GM19324 (cell line): ENCODE results near the gene CIRBP.

ENCODE experiments used
- ATAC-seq: cut with Tn5 transposase; IDR thresholded peaks from one replicate; pipeline ENCODE4 v1.9.1; 2021; ENCODE audit warnings: mild to moderate bottlenecking, moderate library complexity; ENCODE audit not compliant: unreplicated experiment, low FRiP score

CIRBP gene

DNA sequence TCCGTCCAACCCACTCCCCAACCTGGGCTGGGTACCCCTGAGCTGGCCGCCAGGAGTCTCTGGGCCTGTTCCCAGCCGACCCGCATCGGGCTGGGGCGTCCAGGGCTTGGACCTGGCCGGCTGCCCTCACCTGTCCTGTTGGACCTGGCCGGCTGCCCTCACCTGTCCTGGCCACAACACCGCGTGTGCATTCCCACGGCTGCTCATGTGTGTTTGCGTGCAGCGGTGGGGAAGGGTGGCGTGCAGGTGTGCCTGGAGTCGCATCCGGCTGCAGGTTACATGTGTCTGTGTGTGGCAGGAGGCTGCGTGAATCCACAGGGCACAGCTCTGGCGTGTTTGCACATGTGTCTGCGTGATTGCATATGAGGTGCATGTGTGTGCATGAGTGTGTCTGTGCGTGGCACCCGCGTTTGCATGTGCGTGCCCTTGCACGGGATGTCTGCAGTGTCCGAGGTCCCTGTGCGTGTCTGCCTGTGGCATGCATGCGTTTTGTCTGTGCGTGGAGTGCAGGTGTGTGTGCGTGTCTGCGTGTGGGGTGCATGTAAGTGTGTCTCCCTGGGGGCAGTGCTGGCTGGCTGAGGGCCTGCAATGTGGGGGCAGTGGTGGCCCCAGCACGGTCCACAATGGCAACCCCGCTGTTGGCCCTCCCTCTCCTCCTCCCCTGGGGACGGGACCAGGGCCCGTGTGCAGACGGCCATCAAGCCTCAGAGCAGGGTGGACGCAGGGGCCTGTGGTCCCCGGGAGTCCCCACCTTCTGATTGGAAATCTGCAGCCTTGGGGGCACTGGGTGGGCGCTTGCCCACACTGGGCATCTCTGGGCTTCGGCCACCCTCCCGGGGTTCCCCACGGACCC lies 19.9 kb downstream of the CIRBP start:
- ATAC-seq = no peak

DNA sequence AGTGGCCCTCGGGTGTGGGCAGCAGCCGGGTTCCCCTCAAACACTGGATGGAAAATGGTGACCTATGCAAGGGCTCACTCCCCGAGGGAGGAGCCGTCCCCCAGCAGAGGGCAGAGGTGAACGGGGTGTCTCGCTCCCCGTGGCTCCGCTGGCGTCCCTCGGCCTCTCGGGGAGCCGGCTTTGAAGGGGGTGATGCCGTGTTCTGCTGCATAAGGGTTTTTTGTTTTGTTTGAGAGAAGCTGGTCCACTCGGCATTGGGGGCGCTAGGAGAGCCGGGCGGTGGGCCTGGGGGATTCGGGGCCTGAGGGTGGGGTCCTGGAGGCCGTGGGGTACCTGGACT lies 20.5 kb downstream of the CIRBP start:
- ATAC-seq = no peak

DNA sequence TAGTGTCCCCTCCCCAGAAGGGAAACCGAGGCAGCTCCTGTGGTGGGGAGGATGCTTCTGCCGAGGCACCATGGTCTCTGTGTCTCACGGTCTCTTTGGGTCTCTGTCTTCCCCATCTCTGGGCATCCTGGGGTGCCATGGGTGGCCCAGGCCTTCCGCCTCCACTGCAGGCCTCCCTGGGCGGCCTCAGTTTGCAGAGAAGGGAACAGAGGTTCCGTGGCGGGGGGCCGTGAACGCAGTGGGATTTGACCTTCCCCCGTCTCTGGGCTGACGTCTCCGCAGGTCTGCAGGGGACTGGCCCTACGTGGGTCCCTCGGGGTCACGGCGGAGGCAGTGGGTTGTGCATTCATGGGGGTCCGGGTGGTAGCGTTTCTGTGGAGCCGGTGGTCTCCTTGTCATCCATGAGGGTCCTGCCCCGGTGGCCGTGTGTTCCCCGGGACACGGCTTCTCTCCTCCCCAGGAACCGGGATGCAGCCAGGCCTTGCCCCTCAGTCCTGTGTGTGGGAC lies 21.1 kb downstream of the CIRBP start:
- no peak for ATAC-seq

DNA sequence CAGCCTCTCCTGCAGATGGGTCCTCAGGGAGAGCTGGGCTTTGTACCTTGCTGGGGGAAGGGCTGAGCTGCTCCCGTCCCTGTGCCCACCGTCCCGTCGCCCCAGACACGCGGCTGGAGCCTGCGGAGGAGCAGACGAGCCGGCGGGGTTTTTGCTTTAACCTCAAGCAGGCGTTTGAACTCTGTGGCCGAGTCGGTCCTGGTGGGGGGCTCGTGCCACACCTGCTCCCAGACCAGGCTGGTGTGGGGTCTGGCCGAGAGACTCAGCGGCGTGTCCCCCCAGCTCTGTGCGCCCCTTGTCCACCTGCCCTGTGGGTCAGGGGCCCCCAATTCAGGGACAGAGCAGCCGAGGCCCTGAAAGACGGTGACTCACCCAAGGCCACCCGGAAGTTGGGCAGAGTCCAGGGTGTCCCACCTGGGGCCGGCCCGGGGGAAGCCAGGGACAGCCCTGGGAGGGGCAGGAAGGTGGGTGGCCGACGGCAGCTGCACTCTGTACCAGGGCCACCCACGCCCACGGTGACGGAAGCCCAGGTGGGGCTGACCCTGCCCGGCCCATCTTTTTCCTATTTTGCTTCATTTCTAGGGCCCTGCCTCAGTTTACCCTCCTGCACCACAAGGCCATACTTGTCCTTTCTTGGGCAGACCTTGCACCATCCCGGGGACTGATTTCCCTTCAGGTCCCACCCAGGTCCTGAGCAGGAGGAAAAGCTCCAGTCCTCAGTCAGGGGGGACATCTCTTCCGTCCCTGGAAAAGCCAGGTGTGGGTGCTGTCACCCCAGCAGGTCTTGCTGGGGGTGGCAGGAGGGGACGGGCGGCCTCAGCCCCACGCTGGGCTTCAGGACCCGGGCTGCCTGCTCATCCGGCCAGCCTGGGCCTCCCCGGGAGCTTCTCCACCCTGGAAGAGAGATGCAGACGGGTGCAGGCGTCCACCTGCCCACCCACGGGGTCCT lies 21.8 kb downstream of the CIRBP start:
- ATAC-seq = no peak

DNA sequence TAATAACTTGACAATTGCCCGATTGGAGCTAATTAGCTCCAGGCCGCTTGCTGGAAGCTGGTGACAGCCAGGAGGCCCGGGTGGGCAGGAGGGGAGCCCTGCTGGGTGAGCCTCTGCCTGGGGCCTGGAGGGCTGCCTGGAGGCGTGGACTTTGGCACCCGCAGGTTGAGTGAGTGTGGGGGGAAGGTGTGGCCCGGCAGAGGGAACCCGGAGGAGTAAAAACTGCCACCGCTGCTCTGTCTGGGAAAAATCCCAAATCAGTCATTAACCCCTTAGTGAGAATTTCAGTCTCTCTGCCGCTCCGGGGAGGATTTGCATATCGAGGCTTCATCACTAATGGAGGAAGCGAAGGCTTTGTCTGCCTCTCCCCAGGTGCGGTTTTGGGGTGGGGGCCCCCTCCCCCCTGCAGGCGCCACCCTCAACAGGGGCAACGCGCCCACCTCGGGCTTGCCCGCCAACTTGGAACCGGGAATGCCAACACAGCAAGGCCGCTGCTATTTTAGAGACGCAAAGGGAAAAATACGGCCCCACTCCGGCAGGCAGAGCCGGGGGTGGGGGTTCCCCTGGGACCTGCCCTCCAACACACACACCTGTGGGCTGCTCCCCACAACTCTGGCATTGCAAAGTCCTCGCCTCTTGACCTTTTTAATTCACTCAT lies 22.8 kb downstream of the CIRBP start:
- no peak for ATAC-seq

DNA sequence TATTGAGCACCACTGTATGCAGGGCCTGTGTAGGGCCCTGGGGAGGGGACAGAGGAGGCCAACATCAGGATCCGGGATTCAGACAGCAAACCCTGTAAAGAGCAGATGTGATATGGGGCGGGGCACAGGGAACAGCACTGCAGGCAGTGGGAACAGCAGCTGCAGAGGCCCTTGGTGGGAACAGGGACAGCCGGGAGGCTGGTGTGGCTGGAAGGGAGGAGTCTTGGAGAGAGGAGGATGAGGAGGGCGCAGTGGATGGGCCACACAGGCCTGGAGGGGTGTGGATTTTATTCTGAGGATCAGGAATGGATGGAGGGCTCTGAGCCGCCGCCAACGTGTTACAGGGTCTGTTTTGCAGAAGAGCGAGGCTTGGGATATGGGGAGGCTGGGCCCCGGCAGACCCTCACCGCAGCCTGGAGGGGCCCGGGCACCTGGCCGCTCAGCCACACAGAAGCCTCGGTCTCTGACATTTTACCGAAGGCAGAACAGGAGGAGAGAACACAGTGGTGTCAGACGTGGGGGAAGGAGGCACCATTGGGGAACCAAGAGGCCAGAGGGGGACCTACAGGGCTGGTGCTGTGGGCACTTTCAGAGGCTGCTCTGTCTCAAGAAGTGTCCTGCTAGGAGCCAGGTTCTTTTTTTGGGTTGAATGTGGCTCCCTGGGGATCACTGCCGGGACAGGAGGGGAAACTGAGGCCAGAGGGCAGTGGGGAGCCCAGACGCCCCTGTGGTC lies 23.5 kb downstream of the CIRBP start:
- ATAC-seq = no peak

DNA sequence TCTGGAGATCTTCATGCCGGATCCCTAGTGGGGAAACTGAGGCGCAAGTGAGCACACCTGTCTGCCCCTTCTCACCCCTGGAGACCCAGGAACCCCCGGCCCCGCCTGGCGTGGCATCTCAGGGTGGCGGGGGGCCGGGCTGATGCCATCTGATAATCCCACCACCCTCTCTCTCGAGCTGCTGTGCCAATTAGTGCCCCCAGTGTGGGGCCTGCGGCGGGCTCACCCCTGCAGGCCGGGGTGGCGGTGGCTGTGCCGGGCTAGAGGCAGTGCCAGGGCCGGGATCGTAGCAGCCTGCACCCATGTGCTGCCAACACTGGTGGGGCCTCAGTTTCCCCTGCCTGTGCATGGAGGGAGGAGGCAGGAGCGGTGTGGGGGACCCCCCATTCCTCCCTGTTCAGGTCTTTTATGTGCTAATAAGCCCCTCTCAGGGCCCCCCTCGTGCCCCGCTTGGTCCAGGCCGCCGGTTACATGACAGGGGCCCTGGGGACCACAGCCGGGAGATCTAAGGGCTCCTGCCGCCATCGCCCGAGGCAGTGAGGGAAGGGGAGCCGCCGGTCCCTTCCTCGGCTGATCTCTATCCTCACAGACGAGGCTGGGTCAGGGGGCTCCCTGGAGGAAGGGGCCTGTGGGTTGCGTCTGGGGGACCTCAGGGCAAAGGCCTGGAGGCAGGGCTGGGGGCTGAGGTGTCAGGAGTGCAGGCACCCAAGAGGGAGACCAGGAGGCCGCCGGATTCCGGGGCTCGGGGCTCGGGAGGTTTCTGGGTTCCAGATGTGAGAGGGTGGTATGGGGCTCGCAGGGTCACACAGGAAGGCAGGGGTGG lies 24.9 kb downstream of the CIRBP start:
- no peak for ATAC-seq

DNA sequence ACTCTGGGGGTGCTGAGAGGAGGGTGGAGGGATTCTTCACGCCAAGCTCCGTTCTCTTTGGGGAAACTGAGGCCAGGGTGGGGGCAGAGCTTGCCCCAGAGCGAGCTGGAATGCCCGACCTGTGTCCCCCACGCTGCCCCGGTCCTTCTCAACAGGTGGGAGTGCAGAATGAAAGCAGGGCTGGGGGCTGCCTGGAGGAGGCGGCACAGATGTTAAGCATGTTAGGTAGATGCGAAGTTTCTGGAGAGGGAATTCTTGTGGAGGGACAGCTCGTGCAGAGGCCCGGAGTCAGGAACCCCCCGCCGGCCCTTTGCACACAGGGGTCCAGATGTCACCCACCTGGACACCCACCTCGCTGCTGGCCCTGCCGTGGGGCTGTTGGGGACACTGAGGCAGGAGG lies 25.6 kb downstream of the CIRBP start:
- ATAC-seq = no peak

DNA sequence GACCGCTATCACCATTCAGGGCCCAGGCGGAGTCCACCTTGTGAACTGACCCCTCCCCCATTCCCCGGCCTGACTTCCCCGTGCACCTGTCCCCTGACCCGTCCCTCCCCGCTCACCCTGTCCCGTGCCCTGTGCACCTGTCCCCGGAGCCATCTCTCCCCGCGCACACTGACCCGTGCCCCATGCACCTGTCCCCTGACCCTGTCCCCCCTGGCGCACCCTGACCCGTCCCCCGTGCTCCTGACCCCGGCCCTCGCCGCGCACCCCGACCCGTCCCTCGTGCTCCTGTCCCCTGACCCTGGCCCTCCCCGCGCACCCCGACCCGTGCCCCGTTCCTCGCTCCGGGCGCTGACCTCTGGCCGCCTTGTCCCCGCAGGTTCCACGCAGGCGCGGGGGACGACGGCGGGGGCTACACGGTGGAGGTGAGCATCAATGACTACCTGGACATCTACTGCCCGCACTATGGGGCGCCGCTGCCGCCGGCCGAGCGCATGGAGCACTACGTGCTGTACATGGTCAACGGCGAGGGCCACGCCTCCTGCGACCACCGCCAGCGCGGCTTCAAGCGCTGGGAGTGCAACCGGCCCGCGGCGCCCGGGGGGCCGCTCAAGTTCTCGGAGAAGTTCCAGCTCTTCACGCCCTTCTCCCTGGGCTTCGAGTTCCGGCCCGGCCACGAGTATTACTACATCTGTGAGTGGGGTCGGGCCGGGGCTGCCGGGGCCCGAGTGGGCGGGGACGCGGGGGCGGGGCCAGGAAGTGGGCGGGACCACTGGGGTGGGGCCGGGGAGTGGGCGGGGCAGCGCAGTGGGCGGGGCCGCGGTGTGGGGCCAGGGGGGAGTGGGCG lies 26.3 kb downstream of the CIRBP start:
- ATAC-seq = no peak

DNA sequence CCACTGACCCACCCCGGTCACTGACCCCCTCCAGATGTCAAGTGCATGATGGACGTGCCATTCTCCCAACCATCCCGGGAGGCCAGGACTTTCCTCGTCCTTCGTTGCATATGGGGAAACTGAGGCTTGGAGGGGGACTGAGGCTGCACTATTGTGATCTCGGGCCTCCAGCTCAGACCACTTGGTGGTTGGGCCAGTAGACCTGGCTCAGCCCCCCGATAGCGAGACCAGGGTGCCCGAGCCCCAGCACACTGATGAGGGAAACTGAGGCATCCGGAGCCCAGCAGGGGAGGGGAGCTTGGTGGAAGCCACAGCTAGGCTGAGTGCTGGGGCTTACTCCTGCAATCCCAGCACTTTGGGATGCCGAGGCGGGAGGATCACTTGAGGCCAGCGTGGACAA lies 26.9 kb downstream of the CIRBP start:
- no peak for ATAC-seq

DNA sequence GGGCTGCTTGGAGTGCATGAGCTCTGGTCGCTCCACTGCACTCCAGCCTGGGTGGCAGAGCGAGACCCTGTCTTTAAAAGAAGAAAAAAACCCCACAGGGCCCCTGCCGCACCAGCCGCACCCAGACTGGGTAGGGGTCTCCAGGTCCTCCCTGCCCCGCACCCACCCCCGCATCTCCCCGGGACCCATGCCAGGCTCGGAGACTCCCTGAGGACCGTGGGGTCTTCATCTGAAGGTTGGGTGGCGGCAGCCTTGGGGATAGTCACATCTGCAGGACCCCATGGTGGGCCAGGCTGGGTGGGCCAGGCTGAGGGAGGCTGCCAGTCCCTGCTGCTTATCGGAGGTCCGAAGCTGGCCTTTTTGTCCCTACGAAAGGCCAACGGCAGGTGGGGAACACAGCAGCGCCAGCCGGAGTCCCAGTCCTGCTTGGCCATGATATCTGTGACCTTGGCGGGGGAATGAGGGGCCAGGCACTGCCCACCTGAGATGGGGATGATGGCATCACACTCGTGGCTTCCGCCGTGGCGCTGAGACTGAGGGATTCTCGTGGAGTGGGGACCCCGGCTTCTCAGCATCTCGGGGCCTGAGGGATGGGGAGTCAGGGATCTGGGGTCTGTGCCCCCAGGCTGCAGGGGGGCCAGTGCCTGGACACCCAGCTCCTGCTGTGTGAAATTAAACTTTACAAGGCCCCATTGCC lies 27.6 kb downstream of the CIRBP start:
- no peak for ATAC-seq

DNA sequence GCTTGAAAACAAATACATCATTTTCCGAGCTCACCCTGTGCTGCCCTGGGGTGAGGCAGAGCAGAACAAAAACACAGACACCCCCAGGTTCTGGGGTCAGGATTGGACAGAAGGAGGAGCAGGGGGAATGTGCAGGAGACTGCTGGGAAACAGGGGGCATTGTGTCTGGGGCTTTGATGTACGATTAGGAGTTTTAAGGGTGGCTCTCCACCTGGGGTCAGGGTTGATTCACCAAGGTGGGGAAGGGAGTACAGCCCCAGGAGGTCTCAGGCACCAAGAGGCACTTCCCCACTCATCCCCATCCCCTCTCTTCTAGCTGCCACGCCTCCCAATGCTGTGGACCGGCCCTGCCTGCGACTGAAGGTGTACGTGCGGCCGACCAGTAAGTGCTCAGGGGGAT lies 29.1 kb downstream of the CIRBP start:
- ATAC-seq = no peak

DNA sequence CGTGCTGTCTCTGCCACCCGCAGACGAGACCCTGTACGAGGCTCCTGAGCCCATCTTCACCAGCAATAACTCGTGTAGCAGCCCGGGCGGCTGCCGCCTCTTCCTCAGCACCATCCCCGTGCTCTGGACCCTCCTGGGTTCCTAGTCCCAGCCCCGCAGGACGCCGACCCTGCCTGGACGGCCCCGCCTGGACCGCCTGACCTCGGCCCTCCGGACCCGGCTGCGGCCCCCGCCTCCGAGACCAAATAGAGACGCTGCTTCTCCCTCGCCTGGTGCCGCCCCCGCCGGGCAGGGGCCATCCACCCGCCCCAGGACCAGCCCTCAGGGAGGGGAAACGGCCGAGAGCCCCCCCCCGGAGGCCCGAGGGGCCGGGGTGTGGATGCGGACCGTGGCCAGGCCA lies 30.7 kb downstream of the CIRBP start:
- ATAC-seq = no peak

DNA sequence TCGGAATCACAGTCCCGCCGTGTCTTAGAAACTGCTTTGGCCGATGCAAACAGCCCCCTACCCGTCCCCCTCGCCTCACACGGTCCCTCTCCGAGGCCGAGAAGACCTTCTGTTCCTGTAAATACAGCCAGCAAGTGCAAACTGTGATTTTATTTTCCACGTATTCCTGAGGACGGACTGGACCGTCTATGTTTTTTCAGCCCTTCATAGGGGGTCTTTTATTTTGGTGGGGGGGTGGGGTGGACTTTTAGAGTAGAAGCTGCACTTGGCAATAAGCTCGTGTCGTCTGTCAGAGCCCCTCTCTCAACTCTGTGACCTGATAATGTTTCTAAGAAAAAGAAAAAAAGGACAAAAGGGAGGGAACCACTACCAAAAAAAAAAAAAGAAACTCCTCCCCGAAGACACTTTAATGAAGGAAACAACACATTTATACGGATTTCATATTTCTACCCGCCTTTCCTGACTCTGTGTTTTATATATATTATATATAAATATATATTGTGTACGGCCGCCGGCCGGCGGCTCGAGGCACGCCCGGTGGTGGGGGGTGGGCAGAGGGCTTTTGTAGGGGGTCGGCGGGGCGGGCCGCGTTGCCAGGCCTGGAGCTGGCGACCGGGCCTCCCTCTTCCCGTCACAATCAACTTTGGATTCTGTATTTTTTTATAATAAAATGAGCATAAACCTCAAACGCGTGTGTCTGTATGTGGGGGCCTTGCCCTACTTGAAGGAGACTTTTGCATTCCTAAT lies 31.8 kb downstream of the CIRBP start:
- ATAC-seq = no peak

DNA sequence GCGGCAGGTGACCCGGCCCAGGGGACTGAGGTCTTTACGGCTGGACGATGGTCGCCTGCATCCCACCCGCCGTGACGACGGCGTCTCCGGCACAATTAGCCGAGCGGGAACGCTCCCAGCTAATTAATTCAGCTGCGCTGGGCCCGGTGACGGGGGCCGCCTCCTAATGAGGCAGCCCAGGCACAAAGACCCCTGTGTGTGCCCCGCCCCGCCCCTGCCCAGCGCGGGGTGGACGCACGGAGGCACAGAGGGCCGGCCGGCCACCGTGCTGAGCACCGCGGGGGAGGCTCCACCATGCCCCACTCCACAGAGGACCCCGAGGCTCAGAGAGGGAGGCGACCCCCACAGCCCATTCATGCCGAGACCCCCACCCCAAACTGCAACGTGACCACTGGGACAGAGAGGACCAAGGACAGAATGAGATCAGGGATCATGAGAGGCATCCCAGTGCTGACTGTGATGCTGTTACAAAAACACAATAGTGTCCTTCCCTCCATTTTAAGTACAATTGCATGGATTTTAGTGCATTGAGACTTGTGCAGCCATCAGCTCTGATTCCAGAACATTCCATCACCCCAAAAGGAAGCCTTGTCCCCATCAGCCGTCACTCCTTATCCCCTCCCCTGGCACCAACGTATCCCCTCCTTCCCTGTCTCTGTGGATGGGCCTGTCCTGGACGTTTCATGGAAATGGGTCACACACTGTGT lies 33.6 kb downstream of the CIRBP start:
- no peak for ATAC-seq

DNA sequence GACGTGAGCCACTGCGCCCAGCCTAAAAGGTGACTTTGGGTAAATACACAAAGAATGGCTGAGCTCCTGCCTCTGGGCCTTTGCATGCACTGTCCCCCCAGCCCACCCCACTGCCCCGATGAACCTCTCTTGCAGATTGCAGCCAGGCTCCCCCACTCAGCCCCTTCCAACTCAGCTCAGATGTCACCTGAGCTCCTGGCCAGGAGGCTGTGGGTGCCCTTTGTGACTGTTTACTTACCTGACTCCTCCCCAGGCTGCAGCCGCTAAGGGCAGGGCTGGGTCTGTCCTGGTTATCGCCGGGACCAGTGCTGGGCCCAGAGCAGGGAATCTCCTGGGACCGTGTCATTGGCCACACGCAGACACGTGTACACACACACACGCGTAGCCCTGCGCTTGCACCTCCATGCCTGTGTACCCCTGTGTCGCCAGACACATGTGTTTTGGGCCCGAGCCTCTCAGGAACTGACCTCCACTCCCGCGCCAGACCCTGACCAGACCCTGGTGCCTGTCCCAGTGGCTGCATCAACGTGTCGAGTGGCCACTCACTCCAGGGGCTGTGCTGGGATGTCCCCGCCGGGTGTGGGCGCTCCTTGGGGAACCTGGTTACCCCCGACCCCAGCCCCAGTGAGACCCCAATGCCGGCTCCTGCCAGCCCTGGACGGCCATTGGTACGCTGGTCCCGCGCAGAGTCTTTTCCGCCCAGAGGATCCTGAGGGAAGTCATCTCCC lies 35.2 kb downstream of the CIRBP start:
- no peak for ATAC-seq
